ENCODE measurements around the gene ACE. TPM values are rescaled to one million over a fixed set of nuclear protein-coding genes. Genes with fewer than 3 reads are reported as not detected.

ACE gene
- polyA plus RNA-seq, 1 experiment: 3.1 TPM

DNA sequence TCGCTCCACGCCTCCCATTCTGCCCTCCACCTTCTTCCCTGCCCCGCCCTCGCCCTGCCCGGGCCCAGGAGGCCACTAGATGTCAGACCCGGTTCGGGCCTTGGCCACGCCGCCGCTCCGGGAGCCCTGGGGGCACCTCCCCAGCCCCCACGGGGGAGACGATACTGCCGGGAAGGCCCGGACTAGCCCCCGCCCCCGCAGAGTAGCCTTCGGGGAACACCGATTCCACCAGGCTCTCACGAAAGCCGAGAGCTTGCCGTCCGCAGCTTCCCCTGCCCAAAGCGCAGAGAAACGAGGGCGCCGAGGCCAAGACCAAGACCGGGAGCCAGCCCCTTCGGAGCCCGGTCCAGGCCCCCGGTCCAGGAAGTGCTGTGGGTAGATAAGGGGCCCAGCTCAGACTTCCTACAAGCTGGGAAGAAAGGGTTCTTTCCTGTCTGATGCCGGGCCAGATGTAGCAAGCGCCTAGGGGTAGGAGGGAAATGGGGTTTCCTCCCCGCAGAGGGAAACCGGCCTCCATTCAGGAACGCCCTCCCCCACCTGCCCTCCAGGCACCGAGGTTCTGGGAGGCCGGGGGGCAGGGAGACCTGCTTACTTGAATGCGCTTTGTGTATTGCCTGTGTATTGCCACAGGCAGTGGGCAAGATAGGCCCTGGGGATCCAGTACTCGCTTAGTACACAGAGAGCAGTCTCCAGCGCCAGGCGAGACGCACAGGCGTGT is 29.9 kb upstream of the ACE start:
- DNase-seq (ENCODE audit: low read depth): no peak
- ChIA-PET CTCF (interaction anchor here (6.6 kb wide), 1 partner anchor 32 kb away, joined by 27 read pairs; no protein-coding TSS in a partner anchor), POLR2A (no interaction called here)
- Histone ChIP-seq H3K27me3 (ENCODE audit: control insufficient read depth, insufficient read depth, low read length) (no peaks in the 10 kb centered on the region), H3K36me3 (ENCODE audit: control insufficient read depth, insufficient read depth, low read length) (no peaks in the 10 kb centered on the region), H3K4me3 (ENCODE audit: low read depth, low read length) (peak overlapping the region; percentile 45)
- TF ChIP-seq, protein P1, sequence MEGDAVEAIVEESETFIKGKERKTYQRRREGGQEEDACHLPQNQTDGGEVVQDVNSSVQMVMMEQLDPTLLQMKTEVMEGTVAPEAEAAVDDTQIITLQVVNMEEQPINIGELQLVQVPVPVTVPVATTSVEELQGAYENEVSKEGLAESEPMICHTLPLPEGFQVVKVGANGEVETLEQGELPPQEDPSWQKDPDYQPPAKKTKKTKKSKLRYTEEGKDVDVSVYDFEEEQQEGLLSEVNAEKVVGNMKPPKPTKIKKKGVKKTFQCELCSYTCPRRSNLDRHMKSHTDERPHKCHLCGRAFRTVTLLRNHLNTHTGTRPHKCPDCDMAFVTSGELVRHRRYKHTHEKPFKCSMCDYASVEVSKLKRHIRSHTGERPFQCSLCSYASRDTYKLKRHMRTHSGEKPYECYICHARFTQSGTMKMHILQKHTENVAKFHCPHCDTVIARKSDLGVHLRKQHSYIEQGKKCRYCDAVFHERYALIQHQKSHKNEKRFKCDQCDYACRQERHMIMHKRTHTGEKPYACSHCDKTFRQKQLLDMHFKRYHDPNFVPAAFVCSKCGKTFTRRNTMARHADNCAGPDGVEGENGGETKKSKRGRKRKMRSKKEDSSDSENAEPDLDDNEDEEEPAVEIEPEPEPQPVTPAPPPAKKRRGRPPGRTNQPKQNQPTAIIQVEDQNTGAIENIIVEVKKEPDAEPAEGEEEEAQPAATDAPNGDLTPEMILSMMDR (IDR thresholded peaks at IDR 0.05; ENCODE audit: insufficient read depth, low read depth, low read length): peak; percentile 31; the same call in 1 of the 2 replicates

DNA sequence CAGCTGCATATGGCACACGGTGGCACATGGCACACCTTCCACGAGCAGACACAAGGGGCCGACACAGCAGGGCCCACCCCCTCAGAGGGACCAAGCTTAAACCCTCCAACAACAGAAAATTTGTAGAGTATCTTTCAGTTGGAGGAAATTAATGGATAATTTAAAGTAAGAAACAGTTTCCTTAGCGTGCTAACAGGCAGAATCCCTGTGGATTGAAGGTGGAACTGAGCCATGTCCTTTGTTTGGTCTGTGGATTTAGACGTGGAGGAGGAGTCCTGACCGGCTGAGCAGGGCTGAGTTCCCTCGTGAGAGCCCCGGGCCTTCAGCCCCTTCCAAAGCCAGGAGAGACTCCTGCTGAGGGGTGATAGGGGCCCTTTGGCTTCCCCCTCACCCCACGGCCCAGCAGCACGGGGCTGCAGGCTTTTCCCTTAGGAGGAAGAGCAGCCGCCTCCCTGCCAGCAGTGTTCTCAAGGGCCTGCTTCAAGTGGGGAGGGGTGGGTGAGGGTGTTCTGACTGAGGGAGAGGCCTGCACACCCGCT is 29.3 kb upstream of the ACE start:
- Histone ChIP-seq H3K4me3 (ENCODE audit: low read depth, low read length) (no peak overlapping the region), H3K36me3 (ENCODE audit: control insufficient read depth, insufficient read depth, low read length) (no peaks in the 10 kb centered on the region), H3K27me3 (ENCODE audit: control insufficient read depth, insufficient read depth, low read length) (peaks cover under 1% of the 10 kb centered on the region; the same call in 1 of the 2 replicates)
- ChIA-PET POLR2A (no interaction called here), CTCF (interaction anchor here (6.6 kb wide), 1 partner anchor 31 kb away, joined by 27 read pairs; no protein-coding TSS in a partner anchor)
- DNase-seq (ENCODE audit: low read depth): no peak
- TF ChIP-seq, protein P1 (IDR thresholded peaks at IDR 0.05; ENCODE audit: insufficient read depth, low read depth, low read length): no peak

DNA sequence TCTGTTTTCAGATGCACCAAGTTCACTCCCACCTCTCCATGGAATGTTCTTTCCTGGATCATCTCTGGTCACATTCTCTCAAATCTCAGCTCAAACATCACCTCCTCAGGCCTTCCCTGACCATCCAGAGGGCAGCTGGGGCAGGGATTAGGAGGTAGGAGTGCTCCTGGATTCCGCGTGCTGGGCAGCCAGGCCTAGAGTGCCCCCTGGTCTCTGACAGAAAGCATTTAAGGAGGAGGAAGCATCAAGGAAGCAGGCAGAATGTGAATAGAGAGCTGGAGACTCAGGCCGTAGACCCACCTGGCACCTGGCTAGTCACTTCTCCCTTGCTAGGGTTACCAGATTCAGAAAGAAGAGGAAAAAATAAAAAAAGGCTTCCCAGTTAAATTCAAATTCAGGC is 28.2 kb upstream of the ACE start:
- TF ChIP-seq, protein P1 (IDR thresholded peaks at IDR 0.05; ENCODE audit: insufficient read depth, low read depth, low read length): no peak
- ChIA-PET CTCF (interaction anchor here (6.6 kb wide), 1 partner anchor 30 kb away, joined by 27 read pairs; no protein-coding TSS in a partner anchor), POLR2A (no interaction called here)
- DNase-seq (ENCODE audit: low read depth): no peak
- Histone ChIP-seq H3K4me3 (ENCODE audit: low read depth, low read length) (no peak overlapping the region), H3K27me3 (ENCODE audit: control insufficient read depth, insufficient read depth, low read length) (peaks cover 2% of the 10 kb centered on the region; the same call in 1 of the 2 replicates), H3K36me3 (ENCODE audit: control insufficient read depth, insufficient read depth, low read length) (no peaks in the 10 kb centered on the region)

DNA sequence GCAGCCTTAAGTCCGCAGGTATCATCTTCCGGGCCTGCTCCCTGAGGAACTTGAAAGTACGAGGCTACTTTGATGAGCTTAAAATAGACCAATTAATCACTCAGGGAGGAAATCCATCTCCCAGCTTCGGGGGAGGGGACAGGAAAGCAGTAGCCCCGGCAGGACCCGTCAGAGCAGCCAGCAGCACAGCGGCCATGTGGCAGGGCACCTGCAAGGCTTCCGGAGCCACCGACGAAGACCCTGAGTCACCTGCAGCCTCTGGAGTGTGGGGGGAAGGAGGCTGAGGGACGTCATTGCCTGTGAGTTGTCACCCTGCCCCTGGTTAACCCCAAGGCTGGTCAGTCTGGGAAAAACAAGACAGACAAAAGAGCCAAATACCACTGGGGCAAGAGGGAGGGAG is 26.3 kb upstream of the ACE start:
- no peak for DNase-seq (ENCODE audit: low read depth)
- Histone ChIP-seq H3K4me3 (ENCODE audit: low read depth, low read length) (no peak overlapping the region), H3K36me3 (ENCODE audit: control insufficient read depth, insufficient read depth, low read length) (no peaks in the 10 kb centered on the region), H3K27me3 (ENCODE audit: control insufficient read depth, insufficient read depth, low read length) (peaks cover 2% of the 10 kb centered on the region; the same call in 1 of the 2 replicates)
- ChIA-PET POLR2A (no interaction called here), CTCF (interaction anchor here (0.6 kb wide), 1 partner anchor 11 kb away, joined by 3 read pairs; no protein-coding TSS in a partner anchor)
- TF ChIP-seq, protein P1 (IDR thresholded peaks at IDR 0.05; ENCODE audit: insufficient read depth, low read depth, low read length): no peak

DNA sequence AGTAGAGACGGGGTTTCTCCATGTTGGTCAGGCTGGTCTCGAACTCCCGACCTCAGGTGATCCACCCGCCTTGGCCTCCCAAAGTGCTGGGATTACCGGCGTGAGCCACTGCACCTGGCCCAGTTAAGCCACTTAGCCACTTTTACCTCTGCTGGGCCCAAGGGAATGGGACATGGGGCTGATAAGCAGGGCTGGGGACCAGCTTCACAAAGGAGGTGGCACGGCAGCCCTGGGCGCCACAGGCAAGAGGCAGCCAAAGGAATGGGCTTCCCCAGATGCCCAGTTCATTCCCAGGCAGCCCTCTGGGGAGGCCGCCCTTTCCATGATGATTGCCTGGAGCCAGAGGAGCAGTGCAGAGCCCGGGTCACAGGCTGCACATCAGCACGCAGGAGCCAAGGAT is 25.7 kb upstream of the ACE start:
- ChIA-PET POLR2A (no interaction called here), CTCF (no interaction called here)
- Histone ChIP-seq H3K27me3 (ENCODE audit: control insufficient read depth, insufficient read depth, low read length) (peaks cover 2% of the 10 kb centered on the region; the same call in 1 of the 2 replicates), H3K4me3 (ENCODE audit: low read depth, low read length) (no peak overlapping the region), H3K36me3 (ENCODE audit: control insufficient read depth, insufficient read depth, low read length) (no peaks in the 10 kb centered on the region)
- TF ChIP-seq, protein P1 (IDR thresholded peaks at IDR 0.05; ENCODE audit: insufficient read depth, low read depth, low read length): no peak
- DNase-seq (ENCODE audit: low read depth): no peak

Measured in BJ (cell line).